Adipocyte (in vitro differentiated cells): Measurements from ENCODE around the gene NUBP2.
"Not testable (repeated sequence)": the region's sequence is repeated elsewhere in the genome, so short reads cannot be mapped to it uniquely, and the experiment has no call there.

Source experiments
- DNase-seq: peaks from one replicate; pipeline ENCODE4 v3.0.0-alpha.2; 2015; ENCODE audit warnings: low read depth
- H3K27me3 ChIP-seq: replicated peaks from 2 replicates; pipeline ENCODE4 v1.7.0; 2013; ENCODE audit warnings: mild to moderate bottlenecking, low read length, moderate library complexity; ENCODE audit not compliant: control insufficient read depth, insufficient read depth
- H3K36me3 ChIP-seq: 2 replicates; pipeline ENCODE4 v1.7.0; 2013; ENCODE audit warnings: low read length, mild to moderate bottlenecking, moderate library complexity; ENCODE audit not compliant: control insufficient read depth, insufficient read depth, severe bottlenecking
- H3K4me1 ChIP-seq: 2 replicates; pipeline ENCODE4 v1.7.0; 2013; ENCODE audit warnings: mild to moderate bottlenecking, low read length, moderate library complexity; ENCODE audit not compliant: control insufficient read depth, insufficient read depth
- H3K4me3 ChIP-seq: 2 replicates; pipeline ENCODE4 v1.7.0; 2013; ENCODE audit warnings: mild to moderate bottlenecking, low read length, moderate library complexity
- H3K9ac ChIP-seq: 2 replicates; pipeline ENCODE4 v1.7.0; 2013; ENCODE audit warnings: mild to moderate bottlenecking, low read length, moderate library complexity
- H3K9me3 ChIP-seq: 2 replicates; pipeline ENCODE4 v1.7.0; 2013; ENCODE audit warnings: mild to moderate bottlenecking, low read length, moderate library complexity; ENCODE audit not compliant: control insufficient read depth

NUBP2 gene

GRCh38 chr16:1790261-1790610 is 7.5 kb downstream of the NUBP2 start:
- no peak overlapping the region for H3K9ac ChIP-seq
- H3K4me3 ChIP-seq = no peak overlapping the region
- no peaks in the 10 kb centered on the region for H3K4me1 ChIP-seq
- no peaks in the 10 kb centered on the region for H3K9me3 ChIP-seq
- no peak for DNase-seq
- peaks cover 9% of the 10 kb centered on the region for H3K36me3 ChIP-seq
- H3K27me3 ChIP-seq = no peaks in the 10 kb centered on the region

- Histone ChIP-seq H3K9ac (no peak overlapping the region), H3K36me3 (peaks cover 9% of the 10 kb centered on the region), H3K4me3 (no peak overlapping the region), H3K9me3 (no peaks in the 10 kb centered on the region), H3K27me3 (no peaks in the 10 kb centered on the region), H3K4me1 (no peaks in the 10 kb centered on the region)
- no peak for DNase-seq
Measured at GRCh38 chr16:1790611-1791255, 8.0 kb downstream of the NUBP2 start.

DNA sequence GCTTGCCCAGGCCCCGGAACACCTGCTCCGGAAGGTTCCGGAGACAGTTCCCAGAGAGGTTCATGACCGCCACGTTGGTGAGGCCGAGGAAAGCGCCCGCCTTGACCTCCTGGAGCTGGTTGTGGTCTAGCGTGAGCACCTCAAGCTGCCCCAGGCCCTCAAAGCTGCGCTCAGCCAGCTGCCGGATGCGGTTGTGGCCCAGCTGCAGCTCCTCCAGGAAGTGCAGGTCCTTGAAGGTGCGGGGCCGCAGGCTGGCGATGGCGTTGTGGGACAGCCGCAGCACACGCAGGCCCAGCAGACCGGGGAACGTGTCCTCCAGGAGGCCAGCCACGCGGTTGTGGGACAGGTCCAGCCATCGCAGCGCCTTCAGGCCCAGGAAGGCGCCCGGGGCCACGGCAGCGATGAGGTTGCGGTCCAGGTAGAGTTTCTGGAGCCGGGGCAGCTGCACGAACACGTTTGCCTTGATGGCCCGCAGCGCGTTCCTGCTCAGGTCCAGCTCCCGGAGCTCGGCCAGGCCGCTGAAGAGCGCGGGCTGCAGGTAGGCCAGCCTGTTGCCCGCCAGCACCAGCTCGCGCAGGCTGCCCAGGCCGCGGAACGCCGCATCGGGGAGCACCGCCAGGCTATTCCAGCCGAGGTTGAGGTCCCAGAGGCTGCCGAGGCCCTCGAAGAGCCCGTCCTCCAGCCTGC is 8.6 kb downstream of the NUBP2 start:
- Histone ChIP-seq H3K27me3 (no peaks in the 10 kb centered on the region), H3K36me3 (peaks cover 9% of the 10 kb centered on the region), H3K4me3 (no peak overlapping the region), H3K9ac (no peak overlapping the region), H3K4me1 (no peaks in the 10 kb centered on the region), H3K9me3 (no peaks in the 10 kb centered on the region)
- DNase-seq = no peak

GRCh38 chr16:1791943-1792812 is 9.4 kb downstream of the NUBP2 start:
- H3K9me3 ChIP-seq = no peaks in the 10 kb centered on the region
- no peaks in the 10 kb centered on the region for H3K4me1 ChIP-seq
- no peak overlapping the region for H3K9ac ChIP-seq
- no peak for DNase-seq
- peaks cover 9% of the 10 kb centered on the region for H3K36me3 ChIP-seq
- no peaks in the 10 kb centered on the region for H3K27me3 ChIP-seq
- H3K4me3 ChIP-seq = no peak overlapping the region

- no peak for DNase-seq
- Histone ChIP-seq H3K36me3 (peaks cover 9% of the 10 kb centered on the region), H3K9ac (no peak overlapping the region), H3K4me1 (no peaks in the 10 kb centered on the region), H3K27me3 (no peaks in the 10 kb centered on the region), H3K9me3 (peaks cover 3% of the 10 kb centered on the region), H3K4me3 (no peak overlapping the region)
Measured at GRCh38 chr16:1792836-1793577, 10.2 kb downstream of the NUBP2 start.

DNA sequence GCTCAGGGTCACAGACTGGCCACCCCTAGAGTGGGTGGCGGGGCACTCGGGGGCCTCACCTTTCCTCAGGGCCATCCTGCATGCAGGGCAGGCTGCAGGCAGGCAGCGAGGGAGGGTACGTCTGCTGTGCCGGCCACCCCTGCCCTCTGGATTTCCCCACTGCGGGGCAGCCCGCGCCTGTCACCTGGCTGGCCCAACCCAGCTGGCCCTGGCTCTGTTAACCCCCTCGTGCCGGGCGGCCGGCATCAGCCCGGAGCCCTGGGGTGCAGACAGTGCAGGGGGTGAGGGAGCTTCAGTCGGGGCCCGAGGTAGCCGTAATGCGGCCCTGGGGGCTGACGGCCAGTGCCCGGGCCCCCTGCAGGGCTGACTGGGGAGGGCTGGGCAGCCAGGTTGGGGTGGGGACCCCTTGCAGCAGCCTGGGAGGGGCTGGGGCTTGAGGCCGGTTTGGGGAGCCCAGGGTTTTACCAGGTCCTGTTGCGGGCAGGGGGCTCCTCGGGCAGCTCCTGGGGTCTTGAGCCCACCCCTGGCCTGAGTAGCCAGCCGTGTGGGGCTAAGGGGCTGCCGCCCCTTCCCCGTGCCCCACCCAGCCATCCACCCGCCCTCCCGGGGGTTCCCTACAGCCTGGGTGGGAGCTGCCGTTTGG is 10.9 kb downstream of the NUBP2 start, which contains the start of gene IGFALS:
Gene IGFALS, minus strand, starts transcription at position 128 of the 643 bp plus-strand sequence. Its CDS starts 53 bp downstream, at position 75.
- no peaks in the 10 kb centered on the region for H3K27me3 ChIP-seq
- H3K9ac ChIP-seq = no peak within 1 kb of the TSS
- H3K36me3 ChIP-seq = peaks cover 4% of the 10 kb centered on the region
- H3K4me3 ChIP-seq = no peak within 1 kb of the TSS
- peaks cover 6% of the 10 kb centered on the region for H3K9me3 ChIP-seq
- no peaks in the 10 kb centered on the region for H3K4me1 ChIP-seq
- no peak for DNase-seq

DNA sequence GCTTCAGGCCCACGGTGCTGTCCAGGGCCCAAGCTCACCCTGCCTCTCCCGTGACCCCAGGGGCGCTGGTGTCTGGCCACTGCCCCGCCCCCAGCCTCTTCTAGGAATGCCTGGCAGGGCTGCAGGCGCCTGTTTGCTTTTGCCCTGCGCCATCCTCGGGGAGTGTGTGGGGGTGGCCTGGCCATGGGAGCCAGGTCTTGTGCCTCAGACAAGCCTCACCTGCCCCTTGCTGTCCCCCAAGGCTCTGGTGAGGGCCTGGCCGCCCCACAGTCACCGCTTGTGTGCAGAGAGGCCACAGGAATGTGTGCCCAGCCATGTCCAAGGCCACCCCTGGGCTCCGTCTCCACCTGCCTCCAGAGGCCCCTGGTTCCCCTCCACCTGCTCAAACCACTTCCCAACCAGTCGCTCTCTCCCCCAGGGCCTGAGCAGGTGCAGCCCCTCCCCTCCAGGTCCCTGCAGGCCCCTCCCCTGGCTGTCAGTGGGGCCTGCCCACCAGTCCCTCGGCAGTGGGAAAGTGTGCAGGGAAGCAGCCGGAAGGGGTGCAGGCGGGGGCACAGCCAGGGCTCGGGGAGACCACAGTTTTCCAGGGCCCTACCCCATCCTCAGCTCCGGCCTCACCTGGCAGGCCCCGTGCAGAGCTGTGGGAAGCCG is 11.6 kb downstream of the NUBP2 start:
- no peak overlapping the region for H3K4me3 ChIP-seq
- H3K4me1 ChIP-seq = no peaks in the 10 kb centered on the region
- H3K9me3 ChIP-seq = peaks cover 6% of the 10 kb centered on the region
- H3K27me3 ChIP-seq = no peaks in the 10 kb centered on the region
- H3K36me3 ChIP-seq = no peaks in the 10 kb centered on the region
- no peak overlapping the region for H3K9ac ChIP-seq
- no peak for DNase-seq

DNA sequence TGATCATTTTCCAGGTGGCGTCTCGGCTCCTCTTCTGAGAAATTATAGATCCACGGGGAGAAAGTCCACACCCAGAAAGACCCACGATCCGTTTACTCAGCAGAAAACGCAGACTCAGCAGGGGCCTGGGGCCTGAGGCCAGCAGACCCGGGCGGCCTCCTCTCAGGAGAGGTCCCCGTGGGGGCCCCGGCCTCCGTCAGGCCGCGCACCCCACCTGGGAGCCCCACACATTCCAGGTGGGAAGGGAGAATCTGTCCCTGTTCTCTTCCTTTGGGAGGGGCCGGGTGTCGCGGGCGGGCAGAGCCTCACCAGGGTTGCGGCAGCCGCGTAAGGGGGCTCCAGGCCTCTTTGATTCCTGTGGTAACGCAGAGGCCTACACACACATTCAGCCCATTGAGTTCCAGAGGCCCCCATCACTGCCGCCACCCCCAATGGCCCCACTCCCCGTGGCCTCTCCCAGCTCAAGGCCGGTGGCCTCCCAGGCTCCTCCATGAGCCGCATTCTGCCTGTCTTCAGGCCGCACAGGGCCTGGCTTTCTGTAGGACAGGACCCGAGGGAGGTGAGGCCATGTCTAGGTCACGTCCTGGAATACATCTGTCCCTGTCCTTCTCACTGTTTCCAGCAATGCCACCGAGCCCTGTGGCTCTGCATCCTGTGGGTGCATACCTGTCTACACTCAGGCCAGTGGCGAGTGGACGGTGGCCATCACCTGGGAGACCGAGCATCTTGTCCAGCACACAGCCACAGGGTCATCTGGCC is 12.3 kb downstream of the NUBP2 start:
- Histone ChIP-seq H3K36me3 (no peaks in the 10 kb centered on the region), H3K9me3 (peaks cover 6% of the 10 kb centered on the region), H3K27me3 (no peaks in the 10 kb centered on the region), H3K9ac (no peak overlapping the region), H3K4me1 (no peaks in the 10 kb centered on the region), H3K4me3 (no peak overlapping the region)
- DNase-seq = no peak

- not testable (repeated sequence) for H3K36me3 ChIP-seq, H3K4me3 ChIP-seq, H3K9ac ChIP-seq, H3K27me3 ChIP-seq, H3K4me1 ChIP-seq, H3K9me3 ChIP-seq, DNase-seq
Measured at GRCh38 chr16:1799263-1799662, 16.5 kb downstream of the NUBP2 start.

DNA sequence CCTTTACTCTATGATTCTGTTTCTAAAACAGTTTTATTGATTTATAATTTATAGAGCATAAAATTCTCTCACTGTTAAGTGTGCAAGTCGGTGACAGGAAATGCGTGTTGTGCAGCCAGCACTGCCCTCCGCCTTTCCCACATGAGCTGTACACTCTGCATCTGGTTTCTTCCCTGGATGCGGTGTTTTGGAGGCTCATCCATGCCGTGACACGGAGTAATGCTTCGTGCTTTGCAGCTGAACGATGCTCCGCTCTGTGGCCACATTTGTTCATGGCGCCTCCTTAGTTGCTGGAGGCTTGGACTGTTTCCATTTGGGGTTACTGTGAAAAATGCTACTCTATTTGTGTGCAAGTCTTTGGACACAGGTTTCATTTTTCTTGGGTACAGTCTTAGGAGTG is 17.9 kb downstream of the NUBP2 start:
- Histone ChIP-seq H3K36me3 (peaks cover 8% of the 10 kb centered on the region), H3K27me3 (no peaks in the 10 kb centered on the region), H3K9ac (no peak overlapping the region), H3K9me3 (peaks cover 6% of the 10 kb centered on the region), H3K4me1 (no peaks in the 10 kb centered on the region), H3K4me3 (no peak overlapping the region)
- DNase-seq = no peak
